NK-92 (cell line): ENCODE measurements around the gene NDST3.

ENCODE experiments used
- DNase-seq: peaks from one replicate; lab custom pipeline; 2025; ENCODE audit not compliant: unreplicated experiment; lab: John Stamatoyannopoulos, UW

NDST3 gene

DNA sequence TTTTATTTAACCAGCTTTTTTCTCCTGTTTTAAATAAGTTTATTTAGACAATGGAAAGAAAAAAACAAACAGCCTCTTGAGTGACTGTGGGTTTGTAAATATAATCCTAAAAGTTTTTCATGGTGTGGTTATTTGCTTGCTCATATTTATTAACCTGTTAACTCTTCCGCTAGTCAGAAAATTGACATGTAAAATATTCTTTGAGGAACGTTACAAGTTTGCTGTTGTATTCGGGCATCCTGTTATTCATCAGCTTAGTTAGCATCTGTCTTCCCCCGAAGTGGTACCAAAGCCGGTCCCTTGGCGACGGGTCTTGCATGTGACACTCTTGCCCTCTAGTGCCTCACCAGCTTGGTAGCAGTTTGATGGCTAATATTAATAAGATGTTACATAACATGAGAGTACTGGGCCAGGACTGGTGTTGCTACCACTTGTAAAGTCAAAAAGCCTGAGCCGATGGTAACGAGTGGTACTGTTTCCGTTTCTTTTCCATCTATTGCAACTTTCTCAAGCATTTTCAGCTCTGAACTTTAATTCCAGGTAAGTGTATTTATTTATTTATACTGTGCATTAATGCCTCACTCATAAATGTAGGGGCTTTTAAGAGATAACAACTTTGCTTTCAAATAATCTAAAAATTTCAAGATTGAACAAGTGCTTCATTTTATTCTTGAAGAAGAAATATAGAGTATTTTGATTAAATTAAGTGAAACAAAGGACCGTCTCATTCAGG, at the start of gene NDST3:
NDST3 (plus strand) TSS at position 434 of the 733 bp plus-strand sequence. CDS start 19,425 bp downstream, outside the sequence.
- no peak for DNase-seq

GRCh38 chr4:117986321-117986720, 48.0 kb upstream of the NDST3 start:
- DNase-seq, result no peak

- DNase-seq, result no peak
Measured at GRCh38 chr4:117987464-117987863, 46.8 kb upstream of the NDST3 start.

DNA sequence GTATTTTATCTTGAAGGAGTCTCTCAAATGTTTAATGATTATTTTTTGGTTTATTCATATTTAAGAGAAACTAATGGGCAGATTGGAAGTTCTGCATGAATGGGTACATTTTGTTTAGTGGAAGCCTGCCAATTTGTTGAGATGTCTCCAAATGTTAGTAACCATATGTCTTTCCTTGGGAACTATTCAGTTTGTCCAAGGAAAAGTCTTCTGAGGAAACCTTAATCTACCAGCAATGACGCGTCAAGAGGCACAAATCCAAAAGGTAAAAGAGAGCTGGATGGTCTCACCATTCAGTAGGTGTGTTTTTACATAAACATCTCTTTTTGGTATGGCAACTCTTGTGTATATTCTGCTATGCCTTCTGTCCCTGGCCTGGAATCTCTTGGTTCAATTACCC, 37.4 kb upstream of the NDST3 start:
- no peak for DNase-seq

DNA sequence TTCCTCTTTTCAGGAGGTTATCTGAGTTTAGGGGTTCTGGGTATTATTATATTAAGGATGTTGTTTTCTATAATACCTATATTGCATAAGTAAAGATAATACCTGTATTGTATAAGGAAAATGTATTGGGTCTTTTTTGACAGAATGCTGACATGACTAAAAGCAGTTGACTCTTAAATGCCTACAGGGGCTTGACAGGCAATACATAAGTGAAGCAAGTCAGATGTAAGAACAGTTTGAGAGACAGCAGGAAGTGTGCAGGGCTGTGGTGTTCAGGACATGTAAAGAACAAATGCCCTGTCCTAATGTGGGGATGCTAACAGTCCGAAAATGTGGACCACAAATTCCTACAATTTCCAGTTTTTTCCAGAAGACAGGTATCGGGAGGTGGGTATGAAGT, 30.2 kb upstream of the NDST3 start:
- no peak for DNase-seq

DNA sequence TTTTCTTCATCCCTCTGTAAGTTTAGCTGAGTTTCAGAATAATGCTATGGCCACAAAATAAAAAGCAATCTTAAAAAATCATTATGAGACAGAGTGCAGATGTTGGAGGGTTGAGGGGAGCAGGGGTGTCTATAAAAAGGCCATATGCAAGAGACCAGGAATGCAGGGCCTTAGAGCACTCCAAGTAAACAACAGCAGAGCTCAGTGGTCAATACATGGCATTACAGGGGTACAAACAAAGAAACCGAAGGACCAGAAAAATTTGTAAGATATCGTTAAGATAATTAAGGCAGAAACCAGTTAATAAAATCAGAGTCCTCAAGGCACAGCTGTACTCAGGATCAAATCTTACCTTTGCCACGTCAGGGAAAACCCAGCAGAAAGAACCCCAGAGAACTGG, 28.4 kb upstream of the NDST3 start:
- no peak for DNase-seq

- no peak for DNase-seq
Measured at GRCh38 chr4:118012142-118012541, 22.1 kb upstream of the NDST3 start.

- DNase-seq, result no peak
Measured at GRCh38 chr4:118014831-118015230, 19.5 kb upstream of the NDST3 start.

- DNase-seq, result no peak
Measured at GRCh38 chr4:118018381-118019145, 15.7 kb upstream of the NDST3 start.

- DNase-seq, result no peak
Measured at GRCh38 chr4:118026806-118027205, 7.5 kb upstream of the NDST3 start.

GRCh38 chr4:118029224-118029623, 5.1 kb upstream of the NDST3 start:
- DNase-seq, result no peak

GRCh38 chr4:118032691-118033090, 1.6 kb upstream of the NDST3 start:
- no peak for DNase-seq

DNA sequence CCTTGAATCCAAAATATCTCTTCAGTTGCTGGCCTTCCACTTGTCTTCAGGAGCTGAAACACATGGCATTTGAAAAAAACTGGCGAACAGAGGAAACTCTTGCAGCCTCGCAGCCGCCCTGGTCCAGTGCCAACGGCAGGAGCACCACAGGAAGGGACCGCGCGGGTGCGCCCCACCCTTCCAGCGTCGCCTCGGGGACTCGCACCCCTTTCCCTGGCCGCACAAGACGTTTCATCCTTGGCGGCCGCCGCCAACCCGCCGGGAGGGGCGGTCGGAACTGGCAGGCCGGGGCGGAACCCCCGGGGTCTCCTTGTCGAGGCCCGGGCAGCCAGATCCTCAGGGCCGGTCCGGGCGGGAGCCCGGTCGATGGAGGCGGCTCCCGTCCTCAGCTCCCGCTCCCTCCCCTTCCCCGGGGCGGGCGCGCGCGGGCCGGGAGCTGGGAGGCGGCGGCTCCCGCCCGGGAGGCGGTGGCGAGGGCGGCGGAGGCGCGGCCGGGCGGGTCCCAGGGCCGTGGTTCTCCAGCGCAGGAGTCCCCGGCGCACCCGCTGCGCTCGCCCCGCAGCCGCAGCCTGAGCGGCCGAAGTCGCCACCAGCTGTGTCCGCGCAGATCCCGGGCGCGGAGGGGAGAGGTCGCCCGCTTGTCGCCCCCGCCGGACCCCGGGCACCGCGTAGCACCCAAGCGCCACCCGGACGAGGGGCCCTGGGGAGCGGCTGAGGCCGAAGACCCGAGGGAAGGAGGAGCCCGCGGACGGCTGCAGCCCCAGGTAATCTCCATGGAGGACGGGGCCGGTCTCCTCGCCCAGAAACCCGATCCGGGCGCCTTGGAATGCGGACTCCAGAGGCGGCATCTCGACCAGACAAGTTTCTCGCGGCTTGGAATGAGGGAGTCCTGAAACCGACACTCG, 886 bp upstream of the NDST3 start:
- DNase-seq, result no peak

DNA sequence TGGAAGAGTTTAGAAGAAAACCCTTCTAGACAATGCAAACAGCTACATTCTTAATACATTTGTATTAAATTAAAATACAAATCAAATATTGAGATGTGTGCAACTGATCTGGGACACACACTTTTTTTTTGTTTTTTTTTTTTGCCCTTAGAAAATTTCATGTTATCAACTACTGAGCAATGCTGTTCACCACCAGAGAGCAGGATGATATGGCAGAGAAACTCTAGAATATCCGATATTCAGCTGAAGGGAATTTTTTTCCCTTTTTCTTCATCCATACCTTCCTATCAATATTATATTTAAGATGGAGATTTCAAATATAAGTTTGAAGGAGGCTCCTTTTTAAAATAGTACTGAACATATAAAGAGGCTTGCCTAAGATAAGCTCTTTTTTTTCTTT, 1.0 kb downstream of the NDST3 start:
- DNase-seq, result no peak

DNA sequence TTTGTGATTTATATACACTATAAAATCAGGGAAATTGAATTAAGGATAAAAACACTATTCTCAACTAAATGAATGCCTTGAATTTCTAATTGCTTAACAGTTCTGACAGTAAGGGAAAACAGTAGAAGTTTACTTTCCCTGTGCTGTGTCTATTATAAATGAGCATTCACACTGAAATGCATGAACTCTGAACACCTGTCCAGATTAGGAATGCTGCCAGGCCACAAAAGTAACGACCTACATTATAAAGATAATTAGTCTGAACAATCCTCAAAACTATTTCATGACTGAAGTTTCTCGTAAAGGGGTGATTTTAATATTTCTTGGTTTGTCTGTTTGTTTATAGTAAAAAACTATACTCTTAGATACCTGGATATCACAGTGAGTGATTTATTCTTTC, 2.0 kb downstream of the NDST3 start:
- no peak for DNase-seq

- DNase-seq, result no peak
Measured at GRCh38 chr4:118037955-118038354, 3.7 kb downstream of the NDST3 start.

DNA sequence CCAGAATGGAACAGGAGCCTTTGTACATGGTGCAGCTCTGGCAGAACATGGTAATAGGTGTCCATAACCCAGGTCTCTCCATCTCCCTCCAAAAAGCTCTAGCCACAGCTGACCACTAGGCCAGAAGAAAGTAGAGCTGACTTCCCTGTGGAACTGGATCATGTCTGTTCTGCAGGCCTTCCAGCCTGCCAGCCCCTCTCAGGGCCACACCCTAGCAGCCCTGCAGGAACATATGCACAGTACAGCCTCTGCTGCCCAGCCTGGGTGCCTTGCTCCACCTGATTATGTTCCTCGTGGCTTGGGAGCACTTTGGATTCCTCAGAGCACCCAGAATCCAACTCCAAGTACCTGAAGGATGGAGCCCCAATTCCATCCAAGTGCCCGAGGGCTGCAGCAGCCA, 12.0 kb downstream of the NDST3 start:
- no peak for DNase-seq

DNA sequence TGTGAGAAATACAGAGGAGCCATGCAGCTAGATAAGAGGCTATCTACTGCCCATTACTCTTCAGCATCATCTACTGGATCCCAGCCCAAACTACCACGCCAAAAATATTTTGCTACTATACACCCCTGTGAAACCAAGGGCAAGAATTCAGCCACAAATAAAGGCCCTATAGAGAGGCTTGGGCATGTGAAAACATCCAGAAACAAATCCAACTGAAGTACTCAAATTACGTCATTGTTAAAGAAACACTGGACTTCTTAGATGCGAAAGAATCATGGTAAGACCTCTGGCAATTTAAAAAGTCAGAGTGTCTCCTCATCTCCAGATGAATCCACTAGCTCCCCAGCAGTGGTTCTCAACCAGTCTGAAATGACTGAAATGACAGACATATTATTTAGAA, 12.8 kb downstream of the NDST3 start:
- DNase-seq, result no peak

DNA sequence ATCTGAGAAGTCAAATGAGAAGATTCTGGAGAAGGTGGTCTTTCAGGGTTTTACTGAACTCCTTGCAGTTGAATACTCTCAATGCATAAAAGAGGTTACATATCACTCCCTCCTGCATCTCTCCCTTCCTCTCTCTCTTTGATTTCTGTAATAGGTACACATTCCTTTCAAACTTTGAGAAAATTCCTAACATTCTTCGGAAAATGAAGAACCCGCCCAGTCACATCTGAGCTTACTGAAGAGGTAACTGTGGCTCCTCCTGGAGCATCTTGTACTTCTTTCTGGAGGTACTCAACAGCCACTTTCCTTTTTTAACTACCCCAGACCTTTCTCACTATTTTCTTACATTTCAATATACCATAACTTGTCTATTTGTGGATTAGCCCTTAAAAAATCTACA, 24.7 kb downstream of the NDST3 start:
- DNase-seq, result no peak

DNA sequence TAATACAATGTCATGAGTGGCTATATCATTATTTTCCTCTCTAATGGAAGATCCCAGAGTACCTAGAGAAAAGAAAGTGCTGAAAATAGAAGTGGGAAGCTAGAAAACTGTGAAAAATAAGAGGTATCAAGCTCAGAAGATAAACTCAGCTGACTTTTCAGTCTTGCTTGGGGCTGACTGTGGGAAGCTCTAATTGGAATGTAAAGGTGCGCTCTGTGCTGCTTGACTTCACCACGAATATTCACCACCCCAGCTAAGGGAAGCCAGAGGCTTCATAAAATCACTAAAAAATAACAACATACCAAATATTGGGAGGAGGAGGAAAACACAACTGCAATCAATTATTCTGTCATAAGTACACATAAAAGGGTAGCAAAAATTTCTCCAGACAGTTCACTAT, 25.1 kb downstream of the NDST3 start:
- no peak for DNase-seq

DNA sequence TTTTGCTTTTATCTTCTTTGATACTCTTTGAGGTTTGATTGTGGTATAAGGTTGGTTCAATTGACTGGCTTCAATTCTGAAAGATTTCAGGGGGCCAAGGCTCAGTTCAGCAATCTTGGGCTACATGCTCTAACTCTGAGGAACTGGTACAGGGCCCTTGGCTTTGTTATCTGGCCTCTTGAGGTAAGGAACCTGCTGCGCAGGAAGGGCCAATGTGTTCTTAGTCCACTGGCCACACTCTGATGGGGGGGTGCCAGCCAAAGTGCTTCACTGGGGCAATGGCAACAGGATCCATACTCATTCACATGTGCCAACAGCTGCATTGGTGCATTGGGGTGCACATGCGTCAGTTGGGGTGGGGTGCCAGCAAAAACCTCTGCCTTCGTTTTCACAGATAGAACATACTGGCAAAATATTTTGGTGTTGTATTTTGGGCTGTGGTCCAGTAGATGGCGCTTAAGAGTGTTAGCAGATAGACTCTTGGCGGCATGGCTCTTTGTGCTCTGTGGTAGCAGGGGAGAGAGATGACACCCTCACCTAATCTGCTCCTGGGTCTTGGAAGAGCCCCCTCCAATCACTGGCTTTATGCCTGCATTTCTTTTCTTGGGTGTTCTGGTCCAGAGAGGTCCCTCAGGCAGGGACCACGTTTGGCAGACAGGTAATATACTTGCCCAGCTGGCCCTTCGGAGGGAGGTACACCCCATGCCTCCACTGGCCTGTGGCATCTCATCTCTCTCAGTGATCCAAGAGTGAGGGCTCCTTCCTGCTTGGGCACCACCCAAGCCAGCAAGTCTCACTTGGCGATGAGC, 42.9 kb downstream of the NDST3 start:
- DNase-seq, result no peak
